GM23248 (cell line): ENCODE data around the gene CIAO3. TPM values are rescaled to one million over a fixed set of nuclear protein-coding genes. Genes with fewer than 3 reads are reported as not detected.
A peak's percentile ranks its signal among the peaks of the same experiment; 100 is the strongest.

Experiments used
- DNase-seq: peaks from one replicate; pipeline ENCODE4 v3.0.0-alpha.2; 2015
- H2AFZ ChIP-seq: fragments of 200-600 bp; sonication (generic); 2 replicates; pipeline ENCODE4 v1.6.1; 2016; ENCODE audit warnings: antibody characterized with exemption
- H3F3A ChIP-seq: fragments of 200-600 bp; sonication (generic); 2 replicates; pipeline ENCODE4 v1.6.1; 2016; ENCODE audit warnings: mild to moderate bottlenecking, antibody characterized with exemption, mixed run types; ENCODE audit not compliant: insufficient read depth
- H3K27ac ChIP-seq: fragments of 200-600 bp; sonication (generic); 2 replicates; pipeline ENCODE4 v1.5.1; 2016; ENCODE audit warnings: mild to moderate bottlenecking
- H3K27me3 ChIP-seq: fragments of 200-600 bp; sonication (generic); replicated peaks from 2 replicates; pipeline ENCODE4 v1.6.1; 2016; ENCODE audit warnings: mild to moderate bottlenecking; ENCODE audit not compliant: insufficient read depth
- H3K36me3 ChIP-seq: fragments of 200-600 bp; sonication (generic); 2 replicates; pipeline ENCODE4 v1.6.1; 2016; ENCODE audit warnings: low read depth, mild to moderate bottlenecking
- H3K4me1 ChIP-seq: fragments of 200-600 bp; sonication (generic); 2 replicates; pipeline ENCODE4 v1.6.1; 2016; ENCODE audit warnings: mild to moderate bottlenecking; ENCODE audit not compliant: insufficient read depth
- H3K4me2 ChIP-seq: fragments of 200-600 bp; sonication (generic); one replicate; pipeline ENCODE4 v1.6.1; 2016; ENCODE audit warnings: mild to moderate bottlenecking; ENCODE audit not compliant: unreplicated experiment
- H3K4me3 ChIP-seq: fragments of 200-600 bp; sonication (generic); 2 replicates; pipeline ENCODE4 v1.5.1; 2016; ENCODE audit warnings: mild to moderate bottlenecking
- H3K79me2 ChIP-seq: fragments of 200-600 bp; sonication (generic); 2 replicates; pipeline ENCODE4 v1.6.1; 2016; ENCODE audit warnings: mild to moderate bottlenecking; ENCODE audit not compliant: insufficient read depth
- H3K9ac ChIP-seq: fragments of 200-600 bp; sonication (generic); 2 replicates; pipeline ENCODE4 v1.6.1; 2016; ENCODE audit warnings: mild to moderate bottlenecking
- H3K9me2 ChIP-seq: fragments of 200-600 bp; sonication (generic); 2 replicates; pipeline ENCODE4 v1.6.1; 2016; ENCODE audit warnings: mixed run types, mild to moderate bottlenecking, moderate library complexity; ENCODE audit not compliant: insufficient read depth
- H3K9me3 ChIP-seq: fragments of 200-600 bp; sonication (generic); one replicate; pipeline ENCODE4 v1.6.1; 2017; ENCODE audit warnings: low read depth
- H4K20me1 ChIP-seq: fragments of 200-600 bp; sonication (generic); 2 replicates; pipeline ENCODE4 v1.6.0; 2016; ENCODE audit not compliant: insufficient read depth
- EZH2 ChIP-seq: fragments of 200-600 bp; sonication (generic); IDR thresholded peaks from 2 replicates; pipeline ENCODE4 v1.6.1; 2018; ENCODE audit warnings: antibody characterized with exemption, mild to moderate bottlenecking; ENCODE audit not compliant: insufficient read depth, poor library complexity, severe bottlenecking
- EZH2phosphoT487 ChIP-seq: fragments of 200-600 bp; sonication (generic); IDR thresholded peaks from 2 replicates; pipeline ENCODE4 v1.6.1; 2018; ENCODE audit warnings: antibody characterized with exemption, moderate library complexity, mild to moderate bottlenecking, low read depth; ENCODE audit not compliant: insufficient read depth
- whole genome bisulfite sequencing, 2 experiments: methylation state at CpG; one replicate each; pipeline ENCODE4 v1.1.6; 2015 to 2017; ENCODE audit warnings: low lambda C conversion rate in 2 of 2, low coverage in 1 of 2; ENCODE audit errors: missing lambda C conversion rate in 2 of 2; 5-methylcytosine and 5-hydroxymethylcytosine counted together
- in situ Hi-C: fragments of 300-500 bp; cut with MboI; formaldehyde crosslinking; loops from 2 replicates; pipeline ENCODE4 v1.15.0; 2020
- polyA plus RNA-seq: library from polyadenylated mRNA; unstranded; fragments of >200 nt; fragmentation: Nextera tagmentation; extraction: Ambion mirVana; gene quantifications from 2 replicates; pipeline ENCODE4 v1.2.1, GENCODE V29; 2016
- total RNA-seq: library from RNA; depleted of rRNA; stranded (reverse); fragments of >200 nt; shearing (Covaris generic); gene quantifications from 2 replicates; pipeline ENCODE4 v1.2.3, GENCODE V29; 2014

Gene CIAO3
- total and polyA plus RNA-seq, 2 experiments from 2014 or later, result 24.5 to 37.5 TPM

- peak overlapping the region; percentile 68 for H3K9ac ChIP-seq
- TF ChIP-seq EZH2 (no peak), EZH2phosphoT487 (no peak)
- H3K36me3 ChIP-seq, result peaks cover 11% of the 10 kb centered on the region; the same call in 1 of the 2 replicates
- peaks cover 15% of the 10 kb centered on the region for H3K4me1 ChIP-seq
- in situ Hi-C loops, result no loop called here
- H3K27ac ChIP-seq, result no peak overlapping the region
- peak overlapping the region; percentile 70 for H3K4me3 ChIP-seq
- peaks cover 45% of the 10 kb centered on the region for H3K79me2 ChIP-seq
- no peaks in the 10 kb centered on the region for H4K20me1 ChIP-seq
- H2AFZ ChIP-seq, result no peak overlapping the region
- no peaks in the 10 kb centered on the region for H3K27me3 ChIP-seq
- no peaks in the 10 kb centered on the region for H3K9me3 ChIP-seq
- peaks cover 15% of the 10 kb centered on the region; the same call in 1 of the 2 replicates for H3F3A ChIP-seq
- peak overlapping the region; percentile 73 for H3K4me2 ChIP-seq
- no peaks in the 10 kb centered on the region for H3K9me2 ChIP-seq
- no peak for DNase-seq
- WGBS, 2 experiments, result 81 to 83% methylated on average over 36 of the region's 36 CpGs
Observed at GRCh38 chr16:682493-683395, 58.1 kb downstream of the CIAO3 start.

- Histone ChIP-seq H3K4me2 (peak overlapping the region; percentile 94), H2AFZ (no peak overlapping the region), H3K4me1 (peaks cover 15% of the 10 kb centered on the region), H3K4me3 (peak overlapping the region; percentile 77), H4K20me1 (no peaks in the 10 kb centered on the region), H3K9ac (peak overlapping the region; percentile 85), H3K9me2 (no peaks in the 10 kb centered on the region), H3K36me3 (peaks cover 11% of the 10 kb centered on the region; the same call in 1 of the 2 replicates), H3K27me3 (no peaks in the 10 kb centered on the region), H3K9me3 (no peaks in the 10 kb centered on the region), H3K27ac (peak overlapping the region; percentile 63; the same call in 1 of the 2 replicates), H3F3A (peaks cover 15% of the 10 kb centered on the region; the same call in 1 of the 2 replicates), H3K79me2 (peaks cover 45% of the 10 kb centered on the region)
- in situ Hi-C loops, result no loop called here
- no peak for DNase-seq
- 68 to 74% methylated on average over 28 of the region's 28 CpGs for WGBS, 2 experiments
- no peak for TF ChIP-seq EZH2
- TF ChIP-seq EZH2phosphoT487, result no peak
Observed at GRCh38 chr16:681746-682427, 58.9 kb downstream of the CIAO3 start.

- Histone ChIP-seq H3K4me1 (peaks cover 15% of the 10 kb centered on the region), H3K27me3 (no peaks in the 10 kb centered on the region), H3K79me2 (peaks cover 40% of the 10 kb centered on the region), H3K9ac (peak overlapping the region; percentile 85), H3K4me3 (peak overlapping the region; percentile 77), H2AFZ (no peak overlapping the region), H3K27ac (peak overlapping the region; percentile 63), H3K9me2 (no peaks in the 10 kb centered on the region), H3K4me2 (peak overlapping the region; percentile 94), H3F3A (peaks cover 15% of the 10 kb centered on the region; the same call in 1 of the 2 replicates), H3K9me3 (no peaks in the 10 kb centered on the region), H4K20me1 (no peaks in the 10 kb centered on the region), H3K36me3 (peaks cover 11% of the 10 kb centered on the region; the same call in 1 of the 2 replicates)
- in situ Hi-C loops, result no loop called here
- DNase-seq, result peak; percentile 88
- WGBS, 2 experiments, result 42 to 44% methylated on average over 43 to 44 of the region's 44 CpGs
- no peak for TF ChIP-seq EZH2phosphoT487
- no peak for TF ChIP-seq EZH2
Observed at GRCh38 chr16:680967-681745, 59.6 kb downstream of the CIAO3 start.

GRCh38 chr16:680625-680945 is 60.2 kb downstream of the CIAO3 start:
- Histone ChIP-seq H4K20me1 (no peaks in the 10 kb centered on the region), H3K9ac (peak overlapping the region; percentile 85), H3K4me3 (peak overlapping the region; percentile 77), H3K4me1 (peaks cover 15% of the 10 kb centered on the region), H3K9me2 (no peaks in the 10 kb centered on the region), H3K4me2 (peak overlapping the region; percentile 94), H3K79me2 (peaks cover 34% of the 10 kb centered on the region), H3K27ac (peak overlapping the region; percentile 63), H3F3A (peaks cover 15% of the 10 kb centered on the region; the same call in 1 of the 2 replicates), H2AFZ (0 out of 2 replicates have a peak overlapping the region, but pooled peaks have one; percentile 62), H3K9me3 (no peaks in the 10 kb centered on the region), H3K27me3 (no peaks in the 10 kb centered on the region), H3K36me3 (peaks cover 11% of the 10 kb centered on the region; the same call in 1 of the 2 replicates)
- no peak for DNase-seq
- in situ Hi-C loops, result no loop called here
- no peak for TF ChIP-seq EZH2
- no peak for TF ChIP-seq EZH2phosphoT487
- 0 to 1% methylated on average over 29 to 32 of the region's 38 CpGs for WGBS, 2 experiments
